ENCODE measurements around the gene DNAJC7.

DNA sequence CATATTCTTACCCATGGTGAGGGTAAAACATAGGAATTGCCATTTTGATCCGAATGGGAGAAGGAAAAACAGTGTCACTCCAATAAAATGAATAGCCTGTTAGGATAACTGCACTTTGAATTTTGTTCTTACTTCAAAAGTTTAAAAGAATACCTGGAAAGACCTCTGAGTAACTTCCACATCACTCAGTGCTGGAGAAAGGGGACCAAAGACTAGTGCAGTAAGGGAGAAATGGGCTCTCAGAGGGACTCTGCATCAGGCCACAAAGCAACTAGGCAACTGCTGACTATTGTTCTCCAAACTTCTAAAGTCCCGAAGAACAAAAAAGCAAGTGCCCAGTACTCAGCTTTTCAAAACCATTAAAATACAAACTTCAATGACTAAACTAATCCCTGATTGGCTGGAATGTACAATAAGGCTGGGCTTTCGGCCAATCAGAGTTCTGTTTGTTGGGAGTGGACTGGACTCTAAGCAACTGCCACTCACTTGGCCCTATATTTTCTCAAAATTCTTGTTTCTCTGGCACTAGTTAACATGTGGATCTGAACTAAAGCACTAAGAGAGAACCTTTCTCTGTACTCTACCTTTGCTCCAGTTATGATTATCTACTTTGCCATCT is 6.2 kb downstream of the DNAJC7 start:
- TF ChIP-seq EZH2 (IDR thresholded peaks at IDR 0.05; ENCODE audit: low read length, unreplicated experiment) = no peak
- TF ChIP-seq, protein P1, sequence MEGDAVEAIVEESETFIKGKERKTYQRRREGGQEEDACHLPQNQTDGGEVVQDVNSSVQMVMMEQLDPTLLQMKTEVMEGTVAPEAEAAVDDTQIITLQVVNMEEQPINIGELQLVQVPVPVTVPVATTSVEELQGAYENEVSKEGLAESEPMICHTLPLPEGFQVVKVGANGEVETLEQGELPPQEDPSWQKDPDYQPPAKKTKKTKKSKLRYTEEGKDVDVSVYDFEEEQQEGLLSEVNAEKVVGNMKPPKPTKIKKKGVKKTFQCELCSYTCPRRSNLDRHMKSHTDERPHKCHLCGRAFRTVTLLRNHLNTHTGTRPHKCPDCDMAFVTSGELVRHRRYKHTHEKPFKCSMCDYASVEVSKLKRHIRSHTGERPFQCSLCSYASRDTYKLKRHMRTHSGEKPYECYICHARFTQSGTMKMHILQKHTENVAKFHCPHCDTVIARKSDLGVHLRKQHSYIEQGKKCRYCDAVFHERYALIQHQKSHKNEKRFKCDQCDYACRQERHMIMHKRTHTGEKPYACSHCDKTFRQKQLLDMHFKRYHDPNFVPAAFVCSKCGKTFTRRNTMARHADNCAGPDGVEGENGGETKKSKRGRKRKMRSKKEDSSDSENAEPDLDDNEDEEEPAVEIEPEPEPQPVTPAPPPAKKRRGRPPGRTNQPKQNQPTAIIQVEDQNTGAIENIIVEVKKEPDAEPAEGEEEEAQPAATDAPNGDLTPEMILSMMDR (conservative IDR thresholded peaks at IDR 0.05; ENCODE audit: low read depth, low read length) = no peak

Measured in PC-3 (cell line).